Cardiac muscle cell (in vitro differentiated cells and primary cell): ENCODE measurements around the gene SHROOM2. TPM values are rescaled to one million over a fixed set of nuclear protein-coding genes. Genes with fewer than 3 reads are reported as not detected.
A peak's percentile ranks its signal among the peaks of the same experiment; 100 is the strongest.

Experiments used
- DNase-seq, 2 donors: peaks; one replicate each; pipeline versions ENCODE4 v3.0.0 to v3.0.0-alpha.2; 2010 to 2017; ENCODE audit warnings: low read depth in 1 of 2, low spot score in 1 of 2
- H3K27ac ChIP-seq: fragments of 200-600 bp; sonication (generic); 2 replicates; pipeline ENCODE4 v1.5.1; 2016
- H3K27me3 ChIP-seq: fragments of 200-600 bp; sonication (generic); 2 replicates; pipeline ENCODE4 v1.6.0; 2016; ENCODE audit warnings: control low read depth
- H3K36me3 ChIP-seq: fragments of 200-600 bp; sonication (generic); 2 replicates; pipeline ENCODE4 v1.5.1; 2016; ENCODE audit warnings: control low read depth
- H3K4me1 ChIP-seq: fragments of 200-600 bp; sonication (generic); 2 replicates; pipeline ENCODE4 v1.8.1; 2017; ENCODE audit warnings: low read depth, mild to moderate bottlenecking, mixed run types
- H3K4me3 ChIP-seq: fragments of 200-600 bp; sonication (generic); 2 replicates; pipeline ENCODE4 v1.5.1; 2016; ENCODE audit warnings: mild to moderate bottlenecking
- H3K9me3 ChIP-seq: fragments of 200-600 bp; sonication (generic); 2 replicates; pipeline ENCODE4 v1.5.1; 2017; ENCODE audit warnings: low read depth, mild to moderate bottlenecking, control low read depth
- polyA plus RNA-seq: library from polyadenylated mRNA; unstranded; fragments of >200 nt; fragmentation: Nextera tagmentation; extraction: Ambion mirVana; gene quantifications from 2 replicates; pipeline ENCODE4 v1.2.1, GENCODE V29; 2016
- total RNA-seq: library from RNA; depleted of rRNA; stranded (reverse); fragments of >200 nt; gene quantifications from 2 replicates; pipeline ENCODE4 v1.2.3, GENCODE V29; 2016
- TF ChIP-seq, protein P1 (sequence below): IDR thresholded peaks from 2 replicates; pipeline ENCODE4 v1.5.1; 2012; ENCODE audit warnings: low read depth, mild to moderate bottlenecking, low read length

SHROOM2 gene
- total and polyA plus RNA-seq, 2 experiments from 2014 or later, result 14.8 to 32.9 TPM

DNA sequence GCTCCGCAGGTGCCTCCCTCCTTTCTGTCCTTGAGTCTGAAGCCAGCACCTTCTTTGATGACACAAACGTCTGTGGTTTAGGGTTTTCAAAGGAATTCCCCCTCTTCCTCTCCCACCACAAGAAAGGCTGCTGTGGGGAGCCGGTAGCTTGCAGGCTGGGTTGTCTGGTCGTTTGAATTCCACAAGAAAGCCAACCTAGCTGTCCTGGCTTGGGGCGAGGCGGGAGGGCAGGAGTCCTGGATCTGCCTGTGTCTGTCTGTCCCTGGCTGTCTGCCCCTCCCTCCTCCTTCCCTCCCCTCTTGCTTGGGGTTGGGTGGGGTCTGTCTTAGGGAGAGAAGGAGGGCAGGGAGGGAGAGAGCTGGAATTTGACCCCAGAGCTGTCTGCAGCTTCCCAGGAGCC lies 56.3 kb downstream of the SHROOM2 start:
- H3K9me3 ChIP-seq, result no peaks in the 10 kb centered on the region
- no peak for DNase-seq
- H3K4me1 ChIP-seq, result peaks cover 34% of the 10 kb centered on the region
- H3K27me3 ChIP-seq, result no peaks in the 10 kb centered on the region
- peak overlapping the region; percentile 87 for H3K27ac ChIP-seq
- H3K36me3 ChIP-seq, result no peaks in the 10 kb centered on the region
- TF ChIP-seq, protein P1, sequence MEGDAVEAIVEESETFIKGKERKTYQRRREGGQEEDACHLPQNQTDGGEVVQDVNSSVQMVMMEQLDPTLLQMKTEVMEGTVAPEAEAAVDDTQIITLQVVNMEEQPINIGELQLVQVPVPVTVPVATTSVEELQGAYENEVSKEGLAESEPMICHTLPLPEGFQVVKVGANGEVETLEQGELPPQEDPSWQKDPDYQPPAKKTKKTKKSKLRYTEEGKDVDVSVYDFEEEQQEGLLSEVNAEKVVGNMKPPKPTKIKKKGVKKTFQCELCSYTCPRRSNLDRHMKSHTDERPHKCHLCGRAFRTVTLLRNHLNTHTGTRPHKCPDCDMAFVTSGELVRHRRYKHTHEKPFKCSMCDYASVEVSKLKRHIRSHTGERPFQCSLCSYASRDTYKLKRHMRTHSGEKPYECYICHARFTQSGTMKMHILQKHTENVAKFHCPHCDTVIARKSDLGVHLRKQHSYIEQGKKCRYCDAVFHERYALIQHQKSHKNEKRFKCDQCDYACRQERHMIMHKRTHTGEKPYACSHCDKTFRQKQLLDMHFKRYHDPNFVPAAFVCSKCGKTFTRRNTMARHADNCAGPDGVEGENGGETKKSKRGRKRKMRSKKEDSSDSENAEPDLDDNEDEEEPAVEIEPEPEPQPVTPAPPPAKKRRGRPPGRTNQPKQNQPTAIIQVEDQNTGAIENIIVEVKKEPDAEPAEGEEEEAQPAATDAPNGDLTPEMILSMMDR, result no peak
- no peak overlapping the region for H3K4me3 ChIP-seq

DNA sequence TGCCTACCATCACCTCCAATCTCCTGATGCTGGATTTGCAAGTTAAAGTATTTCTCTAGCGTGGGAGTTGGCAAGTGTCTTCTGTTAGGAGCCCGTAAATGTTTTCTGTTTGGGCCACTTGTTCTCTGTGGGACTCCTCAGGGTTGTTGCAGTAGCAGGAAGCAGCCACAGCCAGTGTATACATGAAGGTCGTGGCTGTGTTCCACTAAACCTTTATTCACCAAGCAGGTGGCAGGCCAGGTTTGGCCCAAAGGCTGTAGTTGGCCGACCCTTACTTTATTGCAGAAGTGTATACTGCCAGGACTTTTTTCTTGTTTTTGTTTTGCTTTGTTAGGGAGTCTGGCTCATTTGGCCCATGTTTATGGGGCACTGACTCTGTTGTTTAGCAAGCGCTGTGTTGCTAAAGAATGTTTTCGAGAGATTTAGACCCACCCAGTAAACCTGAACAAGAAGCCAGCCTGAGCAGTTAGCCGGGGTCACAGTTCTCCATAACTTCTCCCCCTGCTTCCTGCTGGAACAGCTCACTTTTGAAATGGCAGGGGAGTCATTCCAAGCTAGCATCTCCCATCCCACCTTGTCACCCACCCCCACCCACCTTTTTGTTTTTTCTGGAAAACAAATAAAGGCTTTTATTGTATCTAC lies 58.8 kb downstream of the SHROOM2 start:
- H3K36me3 ChIP-seq, result no peaks in the 10 kb centered on the region
- peaks cover 35% of the 10 kb centered on the region for H3K4me1 ChIP-seq
- TF ChIP-seq, protein P1, result no peak
- no peaks in the 10 kb centered on the region for H3K9me3 ChIP-seq
- no peak for DNase-seq
- H3K27ac ChIP-seq, result peak overlapping the region; percentile 50
- H3K4me3 ChIP-seq, result no peak overlapping the region
- H3K27me3 ChIP-seq, result no peaks in the 10 kb centered on the region

DNA sequence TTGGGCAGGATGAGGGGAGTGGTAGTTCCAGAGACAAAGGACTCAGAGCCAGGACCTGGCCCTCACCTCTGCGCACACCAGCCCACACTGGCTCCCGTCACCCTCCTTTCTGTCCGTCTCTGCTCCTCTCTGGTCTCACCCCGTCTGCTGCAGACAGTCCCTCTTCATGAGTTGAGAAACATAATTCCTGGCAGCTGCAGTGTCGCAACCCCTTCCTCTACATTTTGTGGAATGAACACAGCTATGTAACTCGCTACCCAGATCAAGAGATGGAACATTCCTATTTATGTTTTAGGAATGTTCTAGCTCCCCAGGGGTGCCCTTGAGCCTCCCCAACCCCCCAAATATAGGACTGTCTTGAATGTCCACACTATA lies 59.3 kb downstream of the SHROOM2 start:
- Histone ChIP-seq H3K36me3 (no peaks in the 10 kb centered on the region), H3K4me1 (peaks cover 35% of the 10 kb centered on the region), H3K9me3 (no peaks in the 10 kb centered on the region), H3K27ac (peak overlapping the region; percentile 50), H3K4me3 (no peak overlapping the region), H3K27me3 (no peaks in the 10 kb centered on the region)
- peak in 1 of 2 donors; percentile 70 for DNase-seq
- TF ChIP-seq, protein P1, result no peak

DNA sequence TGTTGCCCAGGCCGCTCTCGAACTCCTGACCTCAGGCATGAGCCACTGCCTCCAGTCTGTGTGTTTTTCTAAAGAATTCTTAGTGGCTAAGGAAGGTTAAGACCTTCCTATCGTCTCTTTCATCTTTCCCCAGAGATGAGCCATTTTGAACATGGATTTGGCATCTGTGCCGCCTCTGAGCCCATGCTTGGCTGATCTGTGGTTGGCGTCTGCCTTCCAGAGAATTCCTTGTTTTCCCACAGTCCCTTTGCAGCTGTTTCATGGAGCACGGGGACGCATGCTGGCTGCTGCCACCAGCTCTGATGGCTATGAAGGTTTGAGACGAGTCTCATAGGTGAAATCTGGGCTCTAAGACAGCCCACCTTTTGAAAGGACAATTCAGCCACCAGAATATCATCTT lies 60.4 kb downstream of the SHROOM2 start:
- DNase-seq, result no peak
- TF ChIP-seq, protein P1, result no peak
- H3K27ac ChIP-seq, result peak overlapping the region; percentile 93

DNA sequence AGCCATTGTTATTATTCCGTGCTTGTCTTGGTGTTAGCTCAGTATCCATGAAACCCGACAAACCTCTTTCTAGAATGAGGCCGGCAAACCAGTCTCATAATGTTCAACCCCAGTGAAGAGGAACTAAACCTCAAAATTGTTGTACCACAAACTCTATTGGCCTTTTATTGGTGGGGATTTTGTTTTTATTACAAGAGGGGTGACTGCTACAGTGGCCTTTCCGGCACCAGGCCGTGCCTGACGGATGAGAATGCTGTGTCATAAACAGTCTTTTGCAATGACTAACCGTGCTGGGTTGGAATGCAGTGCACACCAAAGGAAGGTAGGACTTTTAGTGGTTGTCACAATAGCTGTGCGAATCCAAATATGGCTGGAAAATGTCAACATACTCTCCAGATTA lies 60.8 kb downstream of the SHROOM2 start:
- peaks cover 35% of the 10 kb centered on the region for H3K4me1 ChIP-seq
- H3K36me3 ChIP-seq, result no peaks in the 10 kb centered on the region
- peak overlapping the region; percentile 93 for H3K27ac ChIP-seq
- no peaks in the 10 kb centered on the region for H3K9me3 ChIP-seq
- DNase-seq, result peak; percentile 44 to 55
- H3K27me3 ChIP-seq, result no peaks in the 10 kb centered on the region
- no peak overlapping the region for H3K4me3 ChIP-seq
- TF ChIP-seq, protein P1, result no peak

More for the DNA sequence above, 60.4 kb downstream of the SHROOM2 start:
- Histone ChIP-seq H3K9me3 (no peaks in the 10 kb centered on the region), H3K4me3 (no peak overlapping the region), H3K27me3 (no peaks in the 10 kb centered on the region), H3K4me1 (peaks cover 35% of the 10 kb centered on the region), H3K36me3 (no peaks in the 10 kb centered on the region)
